OCI-LY7 (cell line): ENCODE measurements around the gene FOXO3.

Experiments used
- CTCF ChIP-seq: fragments of 200-600 bp; sonication (generic); conservative IDR thresholded peaks from 2 replicates; pipeline ENCODE4 v1.5.1; 2014; ENCODE audit warnings: mild to moderate bottlenecking, antibody characterized with exemption, low read length, moderate library complexity, mixed read lengths
- EZH2phosphoT487 ChIP-seq: fragments of 200-600 bp; sonication (generic); IDR thresholded peaks from 2 replicates; pipeline ENCODE4 v1.6.1; 2018; ENCODE audit warnings: low read depth, borderline replicate concordance, mild to moderate bottlenecking, mixed run types, antibody characterized with exemption, low read length, moderate library complexity, mixed read lengths

DNA sequence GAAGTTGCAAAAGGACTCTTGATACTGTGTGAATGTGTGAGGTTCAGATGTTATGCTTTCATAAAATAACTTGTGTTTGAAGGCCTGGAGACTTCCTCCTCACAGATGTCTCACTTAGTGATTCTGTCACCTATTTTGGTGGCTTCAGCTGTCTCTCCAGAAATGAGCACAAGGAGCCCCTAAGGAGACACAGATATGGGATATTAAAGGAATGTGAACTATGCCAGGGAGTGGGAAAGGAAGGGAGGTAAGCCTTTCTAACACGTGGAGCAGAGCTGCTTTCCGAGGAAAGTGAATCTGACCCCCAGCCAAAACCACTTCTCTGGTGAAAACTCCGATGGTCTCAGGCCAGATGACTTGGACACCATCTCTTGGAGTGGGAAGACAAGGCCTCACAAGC lies 10.5 kb upstream of the FOXO3 start:
- TF ChIP-seq CTCF (no peak), EZH2phosphoT487 (no peak)
